IPS-18c (cell line): ENCODE results near the gene COPS8.
A peak's percentile ranks its signal among the peaks of the same experiment; 100 is the strongest.

Experiments used
- H3K4me3 ChIP-seq: 2 replicates; pipeline ENCODE4 v1.7.0; 2013; ENCODE audit warnings: low read depth, mild to moderate bottlenecking, low read length, moderate library complexity; ENCODE audit not compliant: insufficient read depth
- H3K9me3 ChIP-seq: one replicate; pipeline ENCODE4 v1.6.1; 2013; ENCODE audit warnings: mild to moderate bottlenecking, low read length, moderate library complexity; ENCODE audit not compliant: control insufficient read depth, insufficient read depth

The COPS8 gene

GRCh38 chr2:237085248-237086221 lies at the start of gene COPS8:
Gene COPS8, plus strand, starts transcription at chr2:237085889. Its CDS starts 76 bp downstream, at chr2:237085965.
- Histone ChIP-seq H3K9me3 (no peaks in the 10 kb centered on the region), H3K4me3 (peak within 1 kb of the TSS; percentile 90)

GRCh38 chr2:237039301-237040031 lies 46.2 kb upstream of the COPS8 start:
- Histone ChIP-seq H3K4me3 (no peak overlapping the region), H3K9me3 (no peaks in the 10 kb centered on the region)

- Histone ChIP-seq H3K4me3 (no peak overlapping the region), H3K9me3 (no peaks in the 10 kb centered on the region)
These were observed 44.5 kb upstream of the COPS8 start for GRCh38 chr2:237041231-237041630.

GRCh38 chr2:237042101-237042500 lies 43.6 kb upstream of the COPS8 start:
- H3K4me3 ChIP-seq: no peak overlapping the region
- no peaks in the 10 kb centered on the region for H3K9me3 ChIP-seq

- no peak overlapping the region for H3K4me3 ChIP-seq
- no peaks in the 10 kb centered on the region for H3K9me3 ChIP-seq
These were observed 41.8 kb upstream of the COPS8 start for GRCh38 chr2:237043866-237044265.

GRCh38 chr2:237044281-237044680 lies 41.4 kb upstream of the COPS8 start:
- Histone ChIP-seq H3K4me3 (no peak overlapping the region), H3K9me3 (no peaks in the 10 kb centered on the region)

GRCh38 chr2:237045449-237045848 lies 40.2 kb upstream of the COPS8 start:
- Histone ChIP-seq H3K9me3 (no peaks in the 10 kb centered on the region), H3K4me3 (no peak overlapping the region)

GRCh38 chr2:237048595-237048994 lies 37.1 kb upstream of the COPS8 start:
- H3K9me3 ChIP-seq: no peaks in the 10 kb centered on the region
- no peak overlapping the region for H3K4me3 ChIP-seq

- Histone ChIP-seq H3K9me3 (no peaks in the 10 kb centered on the region), H3K4me3 (no peak overlapping the region)
These were observed 33.8 kb upstream of the COPS8 start for GRCh38 chr2:237051861-237052260.

- Histone ChIP-seq H3K4me3 (no peak overlapping the region), H3K9me3 (no peaks in the 10 kb centered on the region)
These were observed 32.6 kb upstream of the COPS8 start for GRCh38 chr2:237053066-237053465.

- no peaks in the 10 kb centered on the region for H3K9me3 ChIP-seq
- H3K4me3 ChIP-seq: no peak overlapping the region
These were observed 30.1 kb upstream of the COPS8 start for GRCh38 chr2:237055386-237056100.

- Histone ChIP-seq H3K9me3 (no peaks in the 10 kb centered on the region), H3K4me3 (no peak overlapping the region)
These were observed 29.3 kb upstream of the COPS8 start for GRCh38 chr2:237056287-237056875.

GRCh38 chr2:237057107-237057506 lies 28.6 kb upstream of the COPS8 start:
- Histone ChIP-seq H3K9me3 (no peaks in the 10 kb centered on the region), H3K4me3 (no peak overlapping the region)

- H3K4me3 ChIP-seq: no peak overlapping the region
These were observed 27.8 kb upstream of the COPS8 start for GRCh38 chr2:237057893-237058300.

GRCh38 chr2:237058423-237058822 lies 27.3 kb upstream of the COPS8 start:
- Histone ChIP-seq H3K4me3 (no peak overlapping the region; the same call in 1 of the 2 replicates), H3K9me3 (no peaks in the 10 kb centered on the region)

More at GRCh38 chr2:237057893-237058300, 27.8 kb upstream of the COPS8 start:
- H3K9me3 ChIP-seq: no peaks in the 10 kb centered on the region

- Histone ChIP-seq H3K9me3 (no peaks in the 10 kb centered on the region), H3K4me3 (no peak overlapping the region)
These were observed 26.4 kb upstream of the COPS8 start for GRCh38 chr2:237059155-237059875.
